Measurements from ENCODE around the gene FLNA. TPM values are rescaled to one million over a fixed set of nuclear protein-coding genes. Genes with fewer than 3 reads are reported as not detected.

FLNA gene
- total RNA-seq, 1 experiment from 2014 or later = 1,210 TPM

DNA sequence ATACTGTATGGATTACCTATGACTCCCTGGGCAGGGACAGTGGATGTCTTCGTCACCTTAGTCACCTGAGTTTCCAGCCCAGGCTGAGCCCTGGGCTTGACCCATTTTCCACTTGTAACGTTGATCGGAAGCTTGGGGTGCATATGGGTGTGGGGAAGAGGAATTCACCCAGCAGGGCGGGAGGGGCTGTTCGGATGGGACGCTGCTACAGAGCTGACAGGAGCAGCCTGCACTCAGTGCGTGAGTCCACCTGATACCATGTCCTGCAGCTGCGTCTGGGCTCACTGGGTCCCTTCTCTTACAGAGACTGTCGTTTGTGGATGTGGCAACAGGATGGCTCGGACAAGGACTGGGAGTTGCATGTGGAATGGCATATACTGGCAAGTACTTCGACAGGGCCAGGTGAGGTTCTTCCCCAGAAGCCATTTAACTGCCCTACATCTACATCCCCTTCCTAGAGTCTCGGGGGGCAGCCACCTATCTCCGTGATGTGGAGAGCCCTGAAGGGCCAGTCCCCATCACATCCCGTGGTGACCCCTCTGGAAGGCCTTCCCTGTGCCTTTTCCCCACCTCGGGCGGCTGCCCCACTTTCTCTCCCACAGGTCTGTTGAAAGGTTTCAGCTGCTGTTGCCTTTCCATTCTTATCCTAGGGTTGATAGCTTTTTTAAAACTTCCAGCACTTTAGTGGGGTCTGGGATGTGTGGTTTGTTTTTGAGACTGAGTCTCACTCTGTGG is 65.2 kb downstream of the FLNA start:
- H3K4me3 ChIP-seq (ENCODE audit: low read depth, low read length, poor library complexity, severe bottlenecking) = no peak overlapping the region
- no peaks in the 10 kb centered on the region for H3K4me1 ChIP-seq (ENCODE audit: insufficient read depth, low read length, poor library complexity, severe bottlenecking)
- CTCF ChIA-PET = interaction anchor here (0.8 kb wide), 1 partner anchor 174 kb away, joined by 3 read pairs; no protein-coding TSS in a partner anchor
- DNase-seq (ENCODE audit: low spot score) = no peak
- no peak overlapping the region for H3K27ac ChIP-seq (ENCODE audit: low read depth, low read length, poor library complexity, severe bottlenecking)
- no peaks in the 10 kb centered on the region for H3K36me3 ChIP-seq (ENCODE audit: insufficient read depth, low read length, poor library complexity, severe bottlenecking)
- no peaks in the 10 kb centered on the region for H3K9me3 ChIP-seq (ENCODE audit: low read depth, low read length, poor library complexity, severe bottlenecking)
- no TSS peak for BruUV-seq (replicated peaks)
- TF ChIP-seq, protein P1, sequence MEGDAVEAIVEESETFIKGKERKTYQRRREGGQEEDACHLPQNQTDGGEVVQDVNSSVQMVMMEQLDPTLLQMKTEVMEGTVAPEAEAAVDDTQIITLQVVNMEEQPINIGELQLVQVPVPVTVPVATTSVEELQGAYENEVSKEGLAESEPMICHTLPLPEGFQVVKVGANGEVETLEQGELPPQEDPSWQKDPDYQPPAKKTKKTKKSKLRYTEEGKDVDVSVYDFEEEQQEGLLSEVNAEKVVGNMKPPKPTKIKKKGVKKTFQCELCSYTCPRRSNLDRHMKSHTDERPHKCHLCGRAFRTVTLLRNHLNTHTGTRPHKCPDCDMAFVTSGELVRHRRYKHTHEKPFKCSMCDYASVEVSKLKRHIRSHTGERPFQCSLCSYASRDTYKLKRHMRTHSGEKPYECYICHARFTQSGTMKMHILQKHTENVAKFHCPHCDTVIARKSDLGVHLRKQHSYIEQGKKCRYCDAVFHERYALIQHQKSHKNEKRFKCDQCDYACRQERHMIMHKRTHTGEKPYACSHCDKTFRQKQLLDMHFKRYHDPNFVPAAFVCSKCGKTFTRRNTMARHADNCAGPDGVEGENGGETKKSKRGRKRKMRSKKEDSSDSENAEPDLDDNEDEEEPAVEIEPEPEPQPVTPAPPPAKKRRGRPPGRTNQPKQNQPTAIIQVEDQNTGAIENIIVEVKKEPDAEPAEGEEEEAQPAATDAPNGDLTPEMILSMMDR (conservative IDR thresholded peaks at IDR 0.05; ENCODE audit: low read depth, low read length) = no peak
- H3K27me3 ChIP-seq (replicated peaks; ENCODE audit: insufficient read depth, low read depth, low read length, poor library complexity) = no peaks in the 10 kb centered on the region
- intact Hi-C loops (cut with micrococcal nuclease; ENCODE audit: unreplicated experiment) = no loop called here
- POLR2A ChIA-PET (ENCODE audit: low non-redundant PET) = no interaction called here

DNA sequence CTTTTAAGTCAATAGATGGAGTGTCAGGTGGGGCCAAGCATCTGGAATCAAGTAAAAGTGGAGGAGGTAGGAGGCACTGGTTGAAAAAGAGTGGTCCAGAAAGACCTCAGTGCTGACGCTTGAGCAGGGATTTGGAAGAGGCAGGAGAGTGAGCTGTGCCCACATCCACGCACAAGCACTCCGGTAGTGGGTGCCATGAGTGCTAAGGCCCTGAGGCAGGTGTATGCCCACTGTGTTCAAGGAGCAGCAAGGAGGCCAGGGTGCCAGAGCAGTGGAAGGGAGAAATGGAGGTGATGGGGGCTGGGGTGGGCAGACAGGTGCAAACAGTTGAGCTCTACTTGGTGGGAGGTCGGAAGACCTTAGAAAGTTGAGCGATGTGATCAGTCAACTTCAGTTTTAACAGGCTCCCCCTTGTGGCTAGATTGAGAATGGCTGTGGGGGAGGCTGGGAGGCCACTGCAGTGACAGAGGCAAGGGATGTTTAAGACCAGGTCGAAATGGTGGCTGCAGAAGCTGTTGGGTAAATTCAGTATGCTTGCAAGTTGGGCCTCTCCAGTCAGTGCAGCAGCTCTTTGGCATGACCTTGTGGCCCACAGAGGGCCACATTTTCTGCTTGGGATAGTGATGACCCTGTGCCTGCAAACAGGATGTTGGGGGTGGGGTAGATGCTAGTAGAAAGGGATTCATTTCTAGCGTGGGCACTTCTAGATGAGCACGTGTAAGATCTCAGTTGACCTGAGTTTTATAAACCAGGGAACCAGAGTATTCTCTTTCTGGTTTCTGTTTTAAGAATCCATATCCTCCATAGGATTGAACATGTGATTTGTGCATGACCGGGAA is 66.1 kb downstream of the FLNA start:
- ChIA-PET CTCF (interaction anchor here (0.8 kb wide), 1 partner anchor 173 kb away, joined by 3 read pairs; no protein-coding TSS in a partner anchor), POLR2A (ENCODE audit: low non-redundant PET) (no interaction called here)
- no peaks in the 10 kb centered on the region for H3K27me3 ChIP-seq (replicated peaks; ENCODE audit: insufficient read depth, low read depth, low read length, poor library complexity)
- intact Hi-C loops (cut with micrococcal nuclease; ENCODE audit: unreplicated experiment) = no loop called here
- H3K27ac ChIP-seq (ENCODE audit: low read depth, low read length, poor library complexity, severe bottlenecking) = no peak overlapping the region
- no peak overlapping the region for H3K4me3 ChIP-seq (ENCODE audit: low read depth, low read length, poor library complexity, severe bottlenecking)
- DNase-seq (ENCODE audit: low spot score) = peak; percentile 69
- no peaks in the 10 kb centered on the region for H3K4me1 ChIP-seq (ENCODE audit: insufficient read depth, low read length, poor library complexity, severe bottlenecking)
- no peaks in the 10 kb centered on the region for H3K36me3 ChIP-seq (ENCODE audit: insufficient read depth, low read length, poor library complexity, severe bottlenecking)
- H3K9me3 ChIP-seq (ENCODE audit: low read depth, low read length, poor library complexity, severe bottlenecking) = no peaks in the 10 kb centered on the region
- TF ChIP-seq, protein P1 (conservative IDR thresholded peaks at IDR 0.05; ENCODE audit: low read depth, low read length) = peak; percentile 83
- TF ChIP-seq EZH2 (IDR thresholded peaks at IDR 0.05; ENCODE audit: borderline replicate concordance, low read depth, low read length, poor library complexity, severe bottlenecking) = no peak
- BruUV-seq (replicated peaks) = no TSS peak

DNA sequence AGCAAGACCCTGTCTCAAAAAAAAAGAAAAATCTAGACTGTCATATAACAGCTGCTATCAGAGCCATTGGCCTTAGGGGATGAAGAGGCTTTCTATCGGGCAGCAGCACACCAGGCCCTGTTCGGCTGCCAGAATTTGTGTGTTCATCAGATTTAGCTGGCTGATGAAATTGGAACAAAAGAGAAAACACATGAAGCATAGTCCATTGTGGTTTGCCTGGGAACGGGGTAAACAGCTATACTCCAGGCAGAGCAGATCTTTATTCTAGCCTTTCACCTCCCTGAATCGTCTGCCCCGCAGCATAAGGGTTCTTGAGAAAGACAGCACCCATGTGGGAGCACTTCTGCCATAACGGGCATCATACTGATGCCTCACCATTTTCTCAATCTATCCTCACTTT is 67.2 kb downstream of the FLNA start:
- Histone ChIP-seq H3K9me3 (ENCODE audit: low read depth, low read length, poor library complexity, severe bottlenecking) (no peaks in the 10 kb centered on the region), H3K4me3 (ENCODE audit: low read depth, low read length, poor library complexity, severe bottlenecking) (no peak overlapping the region), H3K27me3 (replicated peaks; ENCODE audit: insufficient read depth, low read depth, low read length, poor library complexity) (no peaks in the 10 kb centered on the region), H3K27ac (ENCODE audit: low read depth, low read length, poor library complexity, severe bottlenecking) (no peak overlapping the region), H3K36me3 (ENCODE audit: insufficient read depth, low read length, poor library complexity, severe bottlenecking) (no peaks in the 10 kb centered on the region), H3K4me1 (ENCODE audit: insufficient read depth, low read length, poor library complexity, severe bottlenecking) (no peaks in the 10 kb centered on the region)
- no TSS peak for BruUV-seq (replicated peaks)
- CTCF ChIA-PET = interaction anchor here (1.1 kb wide), 1 partner anchor 9 kb away, joined by 3 read pairs; no protein-coding TSS in a partner anchor
- intact Hi-C loops (cut with micrococcal nuclease; ENCODE audit: unreplicated experiment) = no loop called here
- DNase-seq (ENCODE audit: low spot score) = no peak
- POLR2A ChIA-PET (ENCODE audit: low non-redundant PET) = no interaction called here
- no peak for TF ChIP-seq EZH2 (IDR thresholded peaks at IDR 0.05; ENCODE audit: borderline replicate concordance, low read depth, low read length, poor library complexity, severe bottlenecking)
- TF ChIP-seq, protein P1 (conservative IDR thresholded peaks at IDR 0.05; ENCODE audit: low read depth, low read length) = no peak

Data from A673 (cell line).